Tibial nerve (tissue), 4 donors: ENCODE results near the gene AMFR.

ENCODE experiments used
- EP300 ChIP-seq, 2 donors: sonication (generic); formaldehyde crosslinking; IDR thresholded peaks; one replicate each; pipeline ENCODE4 v1.6.1; 2017; ENCODE audit warnings: antibody characterized with exemption in 2 of 2, mild to moderate bottlenecking in 1 of 2
- TF ChIP-seq, protein P1 (sequence below), 5 experiments: fragments of 200-600 bp in 3 of 5; fragments of 450-650 bp in 2 of 5; sonication (generic) in 3 of 5; IDR thresholded peaks; one replicate each; pipeline ENCODE4 v1.5.1; 2016 to 2019; ENCODE audit warnings: antibody characterized with exemption in 5 of 5, mild to moderate bottlenecking in 3 of 5, moderate library complexity in 2 of 5

DNA sequence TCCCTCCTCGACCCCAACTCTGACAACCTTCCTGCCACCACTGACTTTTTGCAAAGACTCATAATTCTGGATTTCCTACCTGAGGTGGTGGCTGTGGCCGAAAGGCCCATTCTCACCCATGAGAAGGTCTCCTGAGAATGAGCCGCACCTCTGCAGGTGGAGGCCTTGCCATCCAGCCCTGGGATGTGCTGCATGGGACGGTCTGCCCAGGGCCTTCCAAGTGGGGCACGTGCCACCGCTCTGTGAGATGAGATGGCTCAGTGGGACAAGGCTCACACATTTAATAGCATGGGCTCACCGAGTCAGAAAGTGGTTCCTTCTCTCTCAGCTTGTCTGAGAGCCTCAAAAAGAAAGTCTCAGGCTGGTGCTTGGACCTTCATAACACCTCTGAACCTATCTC, 112.8 kb downstream of the AMFR start:
- TF ChIP-seq, protein P1, sequence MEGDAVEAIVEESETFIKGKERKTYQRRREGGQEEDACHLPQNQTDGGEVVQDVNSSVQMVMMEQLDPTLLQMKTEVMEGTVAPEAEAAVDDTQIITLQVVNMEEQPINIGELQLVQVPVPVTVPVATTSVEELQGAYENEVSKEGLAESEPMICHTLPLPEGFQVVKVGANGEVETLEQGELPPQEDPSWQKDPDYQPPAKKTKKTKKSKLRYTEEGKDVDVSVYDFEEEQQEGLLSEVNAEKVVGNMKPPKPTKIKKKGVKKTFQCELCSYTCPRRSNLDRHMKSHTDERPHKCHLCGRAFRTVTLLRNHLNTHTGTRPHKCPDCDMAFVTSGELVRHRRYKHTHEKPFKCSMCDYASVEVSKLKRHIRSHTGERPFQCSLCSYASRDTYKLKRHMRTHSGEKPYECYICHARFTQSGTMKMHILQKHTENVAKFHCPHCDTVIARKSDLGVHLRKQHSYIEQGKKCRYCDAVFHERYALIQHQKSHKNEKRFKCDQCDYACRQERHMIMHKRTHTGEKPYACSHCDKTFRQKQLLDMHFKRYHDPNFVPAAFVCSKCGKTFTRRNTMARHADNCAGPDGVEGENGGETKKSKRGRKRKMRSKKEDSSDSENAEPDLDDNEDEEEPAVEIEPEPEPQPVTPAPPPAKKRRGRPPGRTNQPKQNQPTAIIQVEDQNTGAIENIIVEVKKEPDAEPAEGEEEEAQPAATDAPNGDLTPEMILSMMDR (IDR thresholded peaks at IDR 0.05), result no peak
- no peak for TF ChIP-seq EP300 (IDR thresholded peaks at IDR 0.05)
